Psoas muscle (tissue), 8 donors: Measurements from ENCODE around the gene TOM1. TPM values are rescaled to one million over a fixed set of nuclear protein-coding genes. Genes with fewer than 3 reads are reported as not detected.

Experiments used
- ATAC-seq, 4 donors: fragments of 200-7000 bp; cut with Tn5 transposase; one replicate each; pipeline ENCODE4 v1.9.1; 2020; ENCODE audit warnings: moderate library complexity in 3 of 4, mild to moderate bottlenecking in 2 of 4
- DNase-seq, 2 donors: peaks; one replicate each; pipeline ENCODE4 v3.0.0-alpha.2; 2020
- H3K27ac ChIP-seq: fragments of 200-600 bp; one replicate; pipeline ENCODE4 v1.8.0; 2022
- H3K27me3 ChIP-seq, 3 donors: fragments of 200-600 bp in 1 of 3; one replicate each; pipeline versions ENCODE4 v1.6.1 to v1.8.0; 2013 to 2022; ENCODE audit warnings: low read length in 2 of 3, mild to moderate bottlenecking in 2 of 3, moderate library complexity in 1 of 3; ENCODE audit not compliant: insufficient read depth in 3 of 3
- H3K36me3 ChIP-seq, 2 donors: fragments of 200-600 bp in 1 of 2; one replicate each; pipeline versions ENCODE4 v1.6.1 to v1.8.0; 2013 to 2022; ENCODE audit warnings: low read depth in 1 of 2, mild to moderate bottlenecking in 1 of 2, moderate library complexity in 1 of 2; ENCODE audit not compliant: insufficient read depth in 1 of 2
- H3K4me1 ChIP-seq: fragments of 200-600 bp; one replicate; pipeline ENCODE4 v1.8.0; 2022
- H3K4me3 ChIP-seq: fragments of 200-600 bp; one replicate; pipeline ENCODE4 v1.8.0; 2022; ENCODE audit warnings: mild to moderate bottlenecking
- H3K9me3 ChIP-seq: fragments of 200-600 bp; one replicate; pipeline ENCODE4 v1.8.0; 2022
- CTCF ChIP-seq: fragments of 200-600 bp; IDR thresholded peaks from one replicate; pipeline ENCODE4 v1.8.0; 2022; ENCODE audit warnings: antibody characterized with exemption
- WGBS, 3 donors: extraction: QIAGEN DNeasy Blood & Tissue Kit; methylation state at CpG; one replicate each; pipeline versions ENCODE4 v1.1.6 to v1.1.7; 2013; 5-methylcytosine and 5-hydroxymethylcytosine counted together
- intact Hi-C, 2 donors: fragments of 100-400 bp; cut with DNase I; formaldehyde crosslinking; loops; one replicate each; pipeline versions ENCODE4 v1.11.0 to v1.14.2; 2022
- polyA plus RNA-seq, 3 donors: library from polyadenylated mRNA; stranded (reverse); fragments of 200-250 nt; gene quantifications; one replicate each; pipeline ENCODE4 v1.2.3, GENCODE V29; 2013
- total RNA-seq, 4 donors: library from RNA; stranded (reverse); fragmentation: NEBNext Ultra II Directional in 2 of 4; extraction: Animal tissue kit (Norgen Biotek cat#: 25700) in 2 of 4; gene quantifications; one replicate each; pipeline versions ENCODE4 v1.2.1 to v1.2.4, GENCODE V29; 2021 to 2023
- donor health status: healthy with polysubstance abuse.
- donor health status: DM: no; HTN: no; CAD: no; lungs with moderate emphysema.
- donor health status: Bipolar disorder and iron deficiency.
- donor health status: healthy.
- donor health status: DM: yes; HTN: yes; CAD: no.
- donor health status: DM: no; HTN: no; CAD: no.
- donor health status: DM: no; HTN: no; CAD: no.
- donor health status: DM: yes; HTN: yes; CAD: no.

Gene TOM1
- total and polyA plus RNA-seq, 7 donors = 69.7 to 187 (median 116) TPM

DNA sequence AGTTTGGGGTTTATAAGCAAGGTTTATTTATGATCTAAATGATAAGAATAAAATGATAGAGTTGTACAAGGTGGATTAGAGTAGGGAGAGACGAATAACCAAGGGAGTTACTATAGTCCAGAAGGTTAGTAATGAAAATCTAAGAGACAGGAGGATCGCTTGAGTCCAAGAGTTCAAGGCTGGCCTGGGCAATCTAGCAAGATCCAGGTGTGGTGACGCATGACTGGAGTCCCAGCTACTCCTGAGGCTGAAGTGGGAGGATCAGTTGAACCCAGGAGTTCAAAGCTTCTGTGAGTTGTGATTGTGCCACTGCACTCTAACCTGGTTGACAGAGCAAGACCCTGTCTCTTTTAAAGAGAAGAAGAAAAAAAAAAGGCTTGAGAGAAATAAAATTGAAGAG, 30.1 kb upstream of the TOM1 start:
- Histone ChIP-seq H3K36me3 (peaks cover 12 to 83% of the 10 kb centered on the region in 2 donors), H3K4me3 (no peak overlapping the region), H3K9me3 (no peaks in the 10 kb centered on the region), H3K27ac (no peak overlapping the region), H3K4me1 (peaks cover 13% of the 10 kb centered on the region), H3K27me3 (no peaks in the 10 kb centered on the region)
- intact Hi-C loops = no loop called here
- DNase-seq = no peak
- no peak for ATAC-seq
- 96 to 98% (median 98%) methylated on average over 3 of the region's 3 CpGs for WGBS, 3 donors
- no peak for TF ChIP-seq CTCF

GRCh38 chr22:35274154-35274871, 25.4 kb upstream of the TOM1 start:
- ATAC-seq (peak; percentile 78 to 92 (median 81)), DNase-seq (no peak)
- Histone ChIP-seq H3K27me3 (no peaks in the 10 kb centered on the region), H3K27ac (peak overlapping the region; percentile 64), H3K4me1 (peaks cover 15% of the 10 kb centered on the region), H3K9me3 (no peaks in the 10 kb centered on the region), H3K36me3 (peaks cover 2 to 52% of the 10 kb centered on the region in 2 donors), H3K4me3 (no peak overlapping the region)
- peak; percentile 14 for TF ChIP-seq CTCF
- 56 to 68% (median 60%) methylated on average over 8 of the region's 8 CpGs for WGBS, 3 donors
- intact Hi-C loops = no loop called here

DNA sequence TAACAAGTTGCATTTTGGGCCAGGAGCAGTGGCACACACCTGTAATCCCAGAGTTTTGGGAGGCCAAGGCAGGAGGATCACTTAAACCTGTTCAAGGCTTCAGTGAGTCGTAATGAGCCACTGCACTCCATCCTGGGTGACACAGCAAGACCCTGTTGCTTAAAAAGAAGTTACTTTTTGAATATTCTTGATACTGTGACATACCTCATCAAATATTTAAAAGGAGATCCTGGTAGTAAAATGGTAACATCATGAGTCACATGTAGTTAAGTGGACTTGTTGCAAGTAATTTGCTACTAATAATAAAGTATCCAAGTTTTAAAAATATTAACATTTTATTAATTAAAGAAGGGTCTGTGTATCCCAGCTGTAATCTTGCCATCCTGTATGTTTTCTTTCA, 24.1 kb upstream of the TOM1 start:
- DNase-seq = no peak
- H3K4me3 ChIP-seq = no peak overlapping the region
- no peak for TF ChIP-seq CTCF
- intact Hi-C loops = no loop called here
- H3K27ac ChIP-seq = no peak overlapping the region
- WGBS, 3 donors = 83 to 98% (median 97%) methylated on average over 1 of the region's 1 CpG
- peaks cover 2 to 46% of the 10 kb centered on the region in 2 donors for H3K36me3 ChIP-seq
- H3K9me3 ChIP-seq = no peaks in the 10 kb centered on the region
- peaks cover 15% of the 10 kb centered on the region for H3K4me1 ChIP-seq
- no peak for ATAC-seq
- H3K27me3 ChIP-seq = no peaks in the 10 kb centered on the region

- no peak for TF ChIP-seq CTCF
- intact Hi-C loops = no loop called here
- peaks cover 15% of the 10 kb centered on the region for H3K4me1 ChIP-seq
- DNase-seq (no peak), ATAC-seq (no peak)
- no peak overlapping the region for H3K27ac ChIP-seq
- H3K27me3 ChIP-seq = no peaks in the 10 kb centered on the region
- peaks cover 2 to 47% of the 10 kb centered on the region in 2 donors for H3K36me3 ChIP-seq
- WGBS, 3 donors = 82 to 90% (median 84%) methylated on average over 4 of the region's 4 CpGs
- no peak overlapping the region for H3K4me3 ChIP-seq
- H3K9me3 ChIP-seq = no peaks in the 10 kb centered on the region
These were observed 23.7 kb upstream of the TOM1 start for GRCh38 chr22:35276019-35276418.

- ATAC-seq = no peak
- no peaks in the 10 kb centered on the region for H3K4me1 ChIP-seq
- H3K4me3 ChIP-seq = no peak overlapping the region
- 92 to 100% (median 97%) methylated on average over 1 of the region's 1 CpG for WGBS, 3 donors
- no peak for TF ChIP-seq CTCF
- H3K9me3 ChIP-seq = no peaks in the 10 kb centered on the region
- intact Hi-C loops = no loop called here
- DNase-seq = no peak
- H3K27me3 ChIP-seq = no peaks in the 10 kb centered on the region
- no peak overlapping the region for H3K27ac ChIP-seq
- H3K36me3 ChIP-seq = peaks cover 19 to 94% of the 10 kb centered on the region in 2 donors
These were observed 11.6 kb upstream of the TOM1 start for GRCh38 chr22:35288116-35288515.
